Measurements from ENCODE around the gene GRHL1.

The GRHL1 gene

DNA sequence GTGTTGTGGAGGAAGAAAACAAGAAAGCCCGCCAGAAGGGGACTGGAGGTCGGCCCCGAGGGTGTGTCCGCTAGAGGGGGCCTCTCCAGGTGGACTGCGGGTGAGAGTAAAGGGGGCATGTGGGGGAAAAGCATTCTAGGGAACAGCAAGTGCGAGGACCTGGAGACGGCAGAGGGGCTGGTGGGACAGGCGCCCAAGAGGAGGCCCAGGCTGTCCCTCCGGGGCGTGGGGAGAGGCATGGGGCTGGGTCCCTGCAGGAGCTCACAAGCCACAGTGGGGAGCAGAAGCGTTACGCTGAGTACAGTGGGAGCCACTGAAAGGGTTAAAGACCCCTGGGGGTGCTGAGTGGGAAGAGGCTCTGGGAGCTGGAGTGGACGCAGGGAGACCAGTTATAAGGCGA is 90.2 kb downstream of the GRHL1 start:
- no peak for DNase-seq (ENCODE audit: low read depth in 3 of 3)

DNA sequence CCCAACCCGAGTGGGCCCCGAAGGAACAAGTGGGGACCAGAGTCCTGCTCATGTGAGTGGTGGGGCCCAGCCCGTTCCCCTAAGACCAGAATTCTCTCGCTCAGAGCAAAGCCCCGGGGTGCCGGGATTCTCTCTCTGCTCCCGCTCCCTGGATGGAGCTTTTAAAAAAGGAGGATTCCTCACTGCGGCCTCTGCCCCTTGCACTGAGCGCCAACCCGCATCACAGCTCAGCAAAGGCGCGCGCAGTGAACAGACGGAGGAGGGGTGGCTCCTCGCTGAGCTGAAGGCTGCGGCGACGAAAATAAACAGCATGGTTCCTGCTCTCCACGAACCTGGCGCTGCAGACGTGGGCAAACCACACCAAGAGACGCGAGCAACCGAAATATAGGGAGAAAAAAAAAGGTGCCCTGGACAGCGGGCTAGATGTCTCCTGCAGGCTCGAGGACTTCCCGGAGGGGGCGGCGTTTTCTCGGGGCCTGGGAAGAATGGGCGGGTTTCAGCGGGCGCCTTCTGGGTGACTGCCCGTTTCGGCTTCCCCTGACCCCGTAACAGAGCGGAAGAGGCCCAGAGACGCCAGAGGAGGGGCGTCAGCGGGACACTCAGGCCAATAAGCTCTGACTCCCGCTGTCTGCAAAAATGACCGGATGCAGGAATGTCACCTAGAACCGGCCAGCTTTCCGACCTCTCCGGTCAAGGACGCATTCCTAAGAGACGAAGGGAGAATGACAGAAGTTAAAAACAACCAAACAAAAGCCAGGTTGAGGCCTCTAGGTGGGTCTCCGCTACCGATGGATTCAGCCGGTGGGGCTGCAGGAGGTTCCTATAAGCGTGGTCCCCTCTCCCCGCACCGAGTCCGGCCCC is 91.0 kb downstream of the GRHL1 start:
- no peak for DNase-seq (ENCODE audit: low read depth in 3 of 3)

DNA sequence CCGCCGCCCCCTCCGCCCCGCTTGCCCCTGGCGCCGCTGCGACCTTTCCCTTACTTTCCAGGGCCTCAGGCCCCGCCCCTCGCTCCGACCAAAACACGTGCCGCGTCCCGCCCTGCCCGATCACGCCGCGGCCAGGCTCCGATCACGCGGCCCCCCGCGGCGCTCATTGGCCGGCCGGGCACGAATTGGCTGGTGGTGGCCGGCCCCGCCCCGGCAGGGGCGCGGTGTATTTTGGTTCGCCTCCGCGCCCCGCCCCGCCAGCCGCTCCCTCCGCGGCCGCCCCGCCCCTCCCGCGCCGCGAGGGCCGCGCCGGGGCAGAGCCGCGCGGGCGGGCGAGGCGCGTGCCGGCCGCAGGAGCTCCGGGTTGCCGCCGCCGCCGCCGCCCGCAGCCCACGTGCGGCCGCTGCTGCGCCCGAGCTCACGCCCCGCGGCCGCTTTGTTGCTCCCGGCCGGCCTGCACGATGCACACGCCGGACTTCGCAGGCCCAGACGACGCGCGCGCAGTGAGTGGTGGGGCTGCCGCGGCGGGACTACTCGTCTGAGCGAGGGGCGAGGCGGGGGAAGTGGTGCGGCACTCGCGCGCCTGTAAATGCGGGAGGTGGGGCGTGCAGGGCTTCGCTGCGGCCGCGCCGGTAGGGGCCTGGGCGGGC is 91.9 kb downstream of the GRHL1 start, which contains the start of gene KLF11:
TSS of gene KLF11 (plus strand) at position 295 of the 650 bp plus-strand sequence. CDS start at position 462, 167 bp downstream.
- peak; percentile 65 to 73 (median 68) for DNase-seq (ENCODE audit: low read depth in 3 of 3)

DNA sequence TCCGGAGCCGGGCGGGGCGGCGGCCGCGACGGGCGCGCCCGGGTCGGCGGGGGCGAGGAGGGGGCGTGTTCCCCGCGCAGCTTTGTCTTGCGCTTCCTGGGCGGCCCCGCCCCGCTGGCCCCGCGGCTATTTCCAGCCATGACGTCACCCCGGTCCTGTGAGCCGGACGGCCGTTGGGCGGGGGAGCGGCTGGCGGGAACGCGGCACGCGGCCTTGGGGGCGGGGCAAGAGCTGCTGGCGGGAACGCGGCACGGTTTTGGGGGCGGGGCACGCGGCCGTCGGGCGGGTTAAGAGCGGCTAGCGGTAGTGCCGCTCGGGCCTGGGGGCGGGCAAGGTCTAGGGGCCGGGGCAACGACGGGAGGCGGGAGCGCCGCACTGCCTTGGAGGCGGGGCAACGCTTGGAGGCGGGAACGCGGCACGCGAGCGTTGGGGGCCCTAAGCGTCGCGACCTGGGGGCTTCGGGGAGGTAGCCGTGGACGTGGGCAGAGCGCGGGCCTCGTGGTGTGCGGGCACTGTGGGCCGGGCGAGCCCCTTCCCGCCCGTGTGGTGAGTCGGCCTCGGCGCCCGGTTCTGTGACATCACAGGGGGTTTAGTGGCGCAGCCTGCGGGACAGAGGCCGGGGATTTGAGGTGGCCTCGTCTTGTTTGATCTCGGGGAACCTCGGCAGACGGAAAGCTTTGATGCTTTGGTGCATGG is 92.6 kb downstream of the GRHL1 start:
- peak; percentile 81 to 98 (median 96) for DNase-seq (ENCODE audit: low read depth in 3 of 3)

DNA sequence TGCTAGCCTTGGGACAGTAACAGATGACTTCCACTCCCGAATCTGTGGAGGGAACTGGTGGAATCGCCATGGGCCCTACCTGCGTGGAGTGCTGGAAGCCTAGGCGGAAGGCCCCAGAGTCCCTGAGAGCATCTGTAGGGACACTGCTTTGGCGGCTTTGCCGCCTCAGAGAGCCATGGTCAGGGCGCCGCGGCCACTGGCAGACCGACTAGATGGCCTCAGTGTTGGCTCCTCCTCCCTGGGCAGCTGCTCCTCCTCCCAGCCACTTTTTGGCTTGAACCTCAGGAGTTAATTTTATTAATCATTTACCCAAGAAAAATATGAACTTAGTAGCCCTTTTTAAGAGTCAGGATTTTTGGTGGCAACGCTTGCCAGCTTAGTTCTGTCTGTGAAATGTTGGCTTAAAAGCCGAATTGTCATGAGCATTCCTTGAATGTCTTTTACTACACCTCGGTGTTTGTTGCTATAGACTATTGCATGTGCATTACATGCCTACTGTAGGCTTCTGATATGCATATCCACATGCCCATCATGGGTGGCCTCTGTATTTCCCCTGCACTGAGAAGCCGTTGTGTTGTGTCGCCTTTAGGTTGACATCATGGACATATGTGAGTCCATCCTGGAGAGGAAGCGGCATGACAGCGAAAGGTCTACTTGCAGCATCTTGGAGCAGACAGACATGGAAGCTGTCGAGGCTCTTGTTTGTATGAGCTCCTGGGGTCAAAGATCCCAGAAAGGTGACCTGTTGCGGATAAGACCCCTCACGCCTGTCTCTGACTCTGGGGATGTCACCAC is 94.3 kb downstream of the GRHL1 start:
- no peak for DNase-seq (ENCODE audit: low read depth in 3 of 3)

DNA sequence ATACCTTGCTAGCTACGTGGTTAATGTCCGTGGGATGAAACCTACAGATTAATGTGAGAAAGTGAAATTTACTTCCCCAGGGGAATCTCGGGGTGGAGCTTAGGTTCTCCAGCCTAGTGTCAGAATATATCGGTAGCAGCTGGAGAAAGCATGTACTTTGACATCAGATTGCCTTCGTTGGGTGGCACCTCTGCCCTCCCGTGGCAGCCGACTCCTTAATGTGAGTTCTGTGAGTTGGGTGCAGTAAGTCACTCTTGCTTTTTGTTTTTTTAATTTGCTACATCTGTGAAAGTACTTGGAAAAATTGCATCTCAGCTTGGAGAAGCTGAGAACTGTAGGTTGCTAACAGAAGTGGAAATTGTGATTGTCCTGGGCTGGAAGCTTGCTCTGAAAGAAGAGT is 95.4 kb downstream of the GRHL1 start:
- no peak for DNase-seq (ENCODE audit: low read depth in 3 of 3)

DNA sequence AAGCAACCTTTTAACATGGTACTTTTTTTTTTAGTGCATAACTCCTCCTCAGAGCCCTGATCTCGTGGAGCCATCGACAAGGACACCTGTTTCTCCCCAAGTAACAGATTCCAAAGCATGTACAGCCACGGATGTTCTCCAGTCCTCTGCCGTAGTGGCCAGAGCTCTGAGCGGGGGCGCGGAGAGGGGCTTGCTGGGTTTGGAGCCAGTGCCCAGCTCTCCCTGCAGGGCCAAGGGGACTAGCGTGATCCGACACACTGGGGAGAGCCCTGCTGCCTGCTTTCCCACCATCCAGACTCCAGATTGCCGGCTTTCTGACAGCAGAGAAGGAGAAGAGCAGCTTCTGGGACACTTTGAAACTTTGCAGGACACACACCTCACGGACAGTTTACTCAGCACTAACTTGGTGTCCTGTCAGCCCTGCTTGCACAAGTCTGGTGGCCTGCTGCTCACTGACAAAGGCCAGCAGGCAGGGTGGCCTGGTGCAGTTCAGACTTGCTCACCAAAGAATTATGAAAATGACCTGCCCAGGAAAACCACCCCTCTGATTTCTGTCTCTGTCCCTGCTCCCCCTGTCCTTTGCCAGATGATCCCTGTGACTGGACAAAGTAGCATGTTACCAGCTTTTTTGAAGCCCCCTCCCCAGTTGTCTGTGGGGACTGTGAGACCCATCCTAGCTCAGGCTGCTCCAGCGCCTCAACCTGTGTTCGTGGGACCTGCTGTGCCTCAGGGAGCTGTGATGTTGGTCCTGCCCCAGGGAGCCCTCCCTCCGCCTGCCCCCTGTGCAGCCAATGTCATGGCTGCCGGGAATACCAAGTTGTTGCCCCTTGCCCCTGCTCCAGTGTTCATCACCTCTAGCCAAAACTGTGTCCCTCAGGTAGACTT is 96.4 kb downstream of the GRHL1 start:
- no peak for DNase-seq (ENCODE audit: low read depth in 3 of 3)

DNA sequence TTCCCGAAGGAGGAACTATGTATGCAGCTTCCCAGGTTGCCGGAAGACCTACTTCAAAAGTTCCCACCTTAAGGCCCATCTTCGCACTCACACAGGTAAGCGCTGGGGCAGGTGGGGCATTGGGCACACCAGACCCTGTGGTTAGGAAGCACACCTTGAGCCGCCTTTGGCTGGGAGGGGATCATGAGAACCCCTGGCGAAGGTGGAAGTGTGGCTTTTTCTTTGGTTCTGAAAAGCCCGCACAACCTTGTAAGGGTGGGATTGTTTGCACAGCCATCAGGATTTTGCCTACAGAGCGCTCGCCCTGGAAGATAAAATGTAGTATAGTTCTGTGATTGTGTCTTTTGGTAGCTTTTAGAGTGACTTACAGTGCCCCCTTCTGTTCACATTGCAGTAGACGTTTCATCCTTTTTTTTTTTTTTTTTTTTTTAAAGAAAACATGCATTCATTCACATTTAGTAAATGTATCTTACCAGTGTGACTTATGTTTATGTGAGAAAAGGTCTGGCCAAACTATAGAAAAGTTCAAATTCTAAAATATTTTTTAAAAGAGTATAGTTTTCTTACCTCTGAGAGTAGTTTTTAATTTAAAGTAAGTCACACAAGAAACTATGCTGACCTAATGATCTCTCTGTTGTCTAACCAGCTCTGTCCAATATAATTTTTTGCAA is 97.1 kb downstream of the GRHL1 start:
- no peak for DNase-seq (ENCODE audit: low read depth in 3 of 3)

Data from stimulated activated CD4-positive, alpha-beta T cell treated with anti-CD3 and anti-CD28 coated beads, TNF-alpha, amount 100 ng/mL, for 4 hours (primary cell).